HepG2 (cell line): ENCODE results near the gene LSM12. TPM values are rescaled to one million over a fixed set of nuclear protein-coding genes. Genes with fewer than 3 reads are reported as not detected.

Source experiments
- DZIP1 ChIP-seq: sonication (generic); formaldehyde crosslinking; IDR thresholded peaks from 2 replicates; pipeline ENCODE4 v1.5.0; 2020; ENCODE audit warnings: mild to moderate bottlenecking, missing genetic modification reagents
- GATAD1 ChIP-seq: IDR thresholded peaks from 2 replicates; pipeline ENCODE4 v1.6.1; 2016; ENCODE audit warnings: missing genetic modification reagents, missing compliant biosample characterization
- GRHL1 ChIP-seq: sonication (generic); formaldehyde crosslinking; conservative IDR thresholded peaks from 2 replicates; pipeline ENCODE4 v1.8.0; 2022; ENCODE audit warnings: missing genetic modification reagents
- HMGXB4 ChIP-seq, 2 experiments: sonication (generic) in 1 of 2; formaldehyde crosslinking in 1 of 2; IDR thresholded peaks; 2 replicates each; pipeline versions ENCODE4 v1.4.0 to v1.6.1; 2018 to 2020; ENCODE audit warnings: missing genetic modification reagents in 2 of 2, borderline replicate concordance in 1 of 2, low read depth in 1 of 2, mild to moderate bottlenecking in 1 of 2, missing biosample characterization in 1 of 2
- KDM1A ChIP-seq: IDR thresholded peaks from 2 replicates; pipeline ENCODE4 v1.6.1; 2016; ENCODE audit warnings: missing compliant biosample characterization
- KLF16 ChIP-seq, 2 experiments: sonication (generic) in 1 of 2; formaldehyde crosslinking in 1 of 2; IDR thresholded peaks; 2 replicates each; pipeline versions ENCODE4 v1.6.1 to v1.8.0; 2016 to 2023; ENCODE audit warnings: missing genetic modification reagents in 2 of 2, missing compliant biosample characterization in 1 of 2
- MTERF4 ChIP-seq: sonication (generic); formaldehyde crosslinking; IDR thresholded peaks from 2 replicates; pipeline ENCODE4 v1.8.0; 2023; ENCODE audit warnings: mild to moderate bottlenecking, missing genetic modification reagents
- SNRNP70 ChIP-seq: fragments of 200-400 bp; formaldehyde crosslinking; IDR thresholded peaks from 2 replicates; pipeline ENCODE4 v1.6.1; 2017; ENCODE audit warnings: mild to moderate bottlenecking, low read depth, low read length, moderate library complexity
- SOX13 ChIP-seq, 3 experiments: fragments of 450-650 bp in 1 of 3; sonication (generic) in 1 of 3; formaldehyde crosslinking in 1 of 3; IDR thresholded peaks in 2 of 3; conservative IDR thresholded peaks in 1 of 3; 2 replicates each; pipeline versions ENCODE4 v1.5.0 to v1.6.1; 2016 to 2020; ENCODE audit warnings: antibody characterized with exemption in 1 of 3, mild to moderate bottlenecking in 1 of 3, missing compliant biosample characterization in 1 of 3, missing genetic modification reagents in 1 of 3, moderate library complexity in 1 of 3
- SOX5 ChIP-seq: IDR thresholded peaks from 2 replicates; pipeline ENCODE4 v1.6.1; 2016; ENCODE audit warnings: borderline replicate concordance
- ZBTB1 ChIP-seq: sonication (generic); formaldehyde crosslinking; IDR thresholded peaks from 2 replicates; pipeline ENCODE4 v1.4.0; 2020; ENCODE audit warnings: missing genetic modification reagents, borderline replicate concordance
- ZFP36L2 ChIP-seq: sonication (generic); formaldehyde crosslinking; IDR thresholded peaks from 2 replicates; pipeline ENCODE4 v1.4.0; 2020; ENCODE audit warnings: missing genetic modification reagents
- ZFP37 ChIP-seq: sonication (generic); formaldehyde crosslinking; IDR thresholded peaks from 2 replicates; pipeline ENCODE4 v1.4.0; 2020; ENCODE audit warnings: missing genetic modification reagents, borderline replicate concordance
- ZFP82 ChIP-seq: sonication (generic); formaldehyde crosslinking; IDR thresholded peaks from 2 replicates; pipeline ENCODE4 v1.5.1; 2020; ENCODE audit warnings: mild to moderate bottlenecking, missing genetic modification reagents, borderline replicate concordance
- ZNF260 ChIP-seq: sonication (generic); formaldehyde crosslinking; IDR thresholded peaks from 2 replicates; pipeline ENCODE4 v1.4.0; 2020; ENCODE audit warnings: missing genetic modification reagents, low read depth, mild to moderate bottlenecking, borderline replicate concordance
- ZNF33B ChIP-seq: sonication (generic); formaldehyde crosslinking; IDR thresholded peaks from 2 replicates; pipeline ENCODE4 v1.5.1; 2020; ENCODE audit warnings: mild to moderate bottlenecking, missing genetic modification reagents
- ZNF367 ChIP-seq: sonication (generic); formaldehyde crosslinking; IDR thresholded peaks from 2 replicates; pipeline ENCODE4 v1.4.0; 2020; ENCODE audit warnings: missing genetic modification reagents, borderline replicate concordance
- ZNF431 ChIP-seq: sonication (generic); formaldehyde crosslinking; IDR thresholded peaks from 2 replicates; pipeline ENCODE4 v1.9.0; 2022; ENCODE audit warnings: missing genetic modification reagents, low read depth, mild to moderate bottlenecking, borderline replicate concordance
- ZNF607 ChIP-seq: sonication (generic); formaldehyde crosslinking; IDR thresholded peaks from 2 replicates; pipeline ENCODE4 v1.5.1; 2020; ENCODE audit warnings: missing genetic modification reagents, mild to moderate bottlenecking, borderline replicate concordance
- ZNF766 ChIP-seq: sonication (generic); formaldehyde crosslinking; IDR thresholded peaks from 2 replicates; pipeline ENCODE4 v1.5.0; 2020; ENCODE audit warnings: missing genetic modification reagents, borderline replicate concordance
- polyA plus RNA-seq, 8 experiments: library from polyadenylated mRNA; depleted of rRNA in 3 of 8; stranded (reverse) in 7 of 8; unstranded in 1 of 8; fragments of >200 nt; fragmentation: Illumina TruSeq in 4 of 8; extraction: Trizol in 4 of 8; gene quantifications; 2 replicates each; pipeline versions ENCODE4 v1.2.1 to v1.2.3, GENCODE V29; 2011 to 2016; ENCODE audit warnings: low read depth in 4 of 8, missing spikeins in 1 of 8, mixed read lengths in 1 of 8; ENCODE audit not compliant: insufficient read depth in 1 of 8
- total RNA-seq, 5 experiments: library from RNA; depleted of rRNA; stranded (reverse); fragments of >200 nt; fragmentation: Illumina TruSeq; extraction: Trizol; gene quantifications; 2 replicates each; pipeline ENCODE4 v1.2.3, GENCODE V29; 2016; ENCODE audit warnings: low read depth in 1 of 5

Gene LSM12
- total and polyA plus RNA-seq, 2 of the 13 experiments (the other 11 are each of a cell fraction or from before 2014, with no cell fraction given) = 52.8 to 55.7 TPM

- TF ChIP-seq ZNF367 (CRISPR knock-in tag) = no peak
- TF ChIP-seq ZNF260 (CRISPR knock-in tag) = no peak
- TF ChIP-seq GRHL1 (CRISPR knock-in tag) = no peak
- TF ChIP-seq MTERF4 (CRISPR knock-in tag) = peak; percentile 95
- TF ChIP-seq ZFP82 (CRISPR knock-in tag) = no peak; the same call in 1 of the 2 replicates
- TF ChIP-seq ZFP36L2 = peak; percentile 88; the same call in 1 of the 2 replicates
- TF ChIP-seq ZNF33B (CRISPR knock-in tag) = peak; percentile 39; the same call in 1 of the 2 replicates
- TF ChIP-seq SOX5 (CRISPR knock-in tag) = peak; percentile 89; the same call in 1 of the 2 replicates
- TF ChIP-seq KLF16 (CRISPR knock-in tag; IDR thresholded peaks at IDR 0.05) = peak in 1 of 2 experiments; percentile 83; a peak in 2 of 4 replicates
- TF ChIP-seq GATAD1 = peak; percentile 74
- TF ChIP-seq ZNF766 (CRISPR knock-in tag) = 0 out of 2 replicates have a peak, but pooled peaks have one; percentile 68
- TF ChIP-seq ZFP37 (CRISPR knock-in tag) = peak; percentile 59; the same call in 1 of the 2 replicates
- TF ChIP-seq SNRNP70 = no peak
- peak; percentile 71; the same call in 1 of the 2 replicates for TF ChIP-seq KDM1A
- peak; percentile 95 for TF ChIP-seq ZNF431 (CRISPR knock-in tag)
- TF ChIP-seq ZNF607 (CRISPR knock-in tag) = peak; percentile 98
- peak; percentile 79 for TF ChIP-seq SOX13 (IDR thresholded peaks at IDR 0.05)
- TF ChIP-seq SOX13 (CRISPR knock-in tag; conservative IDR thresholded peaks at IDR 0.05 in 1 of 2, IDR thresholded peaks at IDR 0.05 in 1 of 2) = peak in 1 of 2 experiments; percentile 90; a peak in 2 of 4 replicates
- peak; percentile 72; the same call in 1 of the 2 replicates for TF ChIP-seq DZIP1 (CRISPR knock-in tag)
- peak; percentile 82 to 87 for TF ChIP-seq HMGXB4 (CRISPR knock-in tag; IDR thresholded peaks at IDR 0.05; ENCODE audit: borderline replicate concordance in 1 of 2, low read depth in 1 of 2)
- TF ChIP-seq ZBTB1 (CRISPR knock-in tag) = no peak
Measured at GRCh38 chr17:44110823-44111633, 44.6 kb upstream of the LSM12 start (continued).
